Ovary (tissue), 3 donors: Measurements from ENCODE around the gene PADI2.

ENCODE experiments used
- POLR2A ChIP-seq: fragments of 450-650 bp; IDR thresholded peaks from one replicate; pipeline ENCODE4 v1.6.1; 2017; ENCODE audit warnings: antibody characterized with exemption, mild to moderate bottlenecking, moderate library complexity
- TF ChIP-seq, protein P1 (sequence below), 3 donors: fragments of 450-650 bp in 2 of 3; fragments of 200-600 bp in 1 of 3; IDR thresholded peaks; one replicate each; pipeline versions ENCODE4 v1.5.1 to v1.8.0; 2016 to 2022; ENCODE audit warnings: antibody characterized with exemption in 3 of 3, mild to moderate bottlenecking in 1 of 3
- donor health status: DM: no; HTN: no; CAD: no.

DNA sequence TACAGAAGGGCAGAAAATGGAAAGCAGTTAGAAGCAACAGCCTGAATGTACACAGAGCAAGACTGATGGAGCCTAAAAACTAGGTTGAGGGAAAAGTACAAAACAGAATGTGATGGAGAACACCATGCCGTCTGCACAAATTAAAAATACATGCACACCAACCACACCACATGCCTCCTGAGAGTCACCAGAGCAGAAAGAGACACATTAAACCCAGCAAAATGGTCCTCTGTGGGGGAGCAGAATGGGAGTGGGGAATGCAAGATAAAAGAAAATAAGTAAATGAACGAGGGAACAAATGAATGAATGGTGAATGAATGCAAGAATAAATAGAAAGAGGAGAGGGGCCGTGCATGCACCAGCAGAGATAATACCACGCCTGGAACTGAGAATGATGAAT lies 24.1 kb downstream of the PADI2 start:
- TF ChIP-seq, protein P1, sequence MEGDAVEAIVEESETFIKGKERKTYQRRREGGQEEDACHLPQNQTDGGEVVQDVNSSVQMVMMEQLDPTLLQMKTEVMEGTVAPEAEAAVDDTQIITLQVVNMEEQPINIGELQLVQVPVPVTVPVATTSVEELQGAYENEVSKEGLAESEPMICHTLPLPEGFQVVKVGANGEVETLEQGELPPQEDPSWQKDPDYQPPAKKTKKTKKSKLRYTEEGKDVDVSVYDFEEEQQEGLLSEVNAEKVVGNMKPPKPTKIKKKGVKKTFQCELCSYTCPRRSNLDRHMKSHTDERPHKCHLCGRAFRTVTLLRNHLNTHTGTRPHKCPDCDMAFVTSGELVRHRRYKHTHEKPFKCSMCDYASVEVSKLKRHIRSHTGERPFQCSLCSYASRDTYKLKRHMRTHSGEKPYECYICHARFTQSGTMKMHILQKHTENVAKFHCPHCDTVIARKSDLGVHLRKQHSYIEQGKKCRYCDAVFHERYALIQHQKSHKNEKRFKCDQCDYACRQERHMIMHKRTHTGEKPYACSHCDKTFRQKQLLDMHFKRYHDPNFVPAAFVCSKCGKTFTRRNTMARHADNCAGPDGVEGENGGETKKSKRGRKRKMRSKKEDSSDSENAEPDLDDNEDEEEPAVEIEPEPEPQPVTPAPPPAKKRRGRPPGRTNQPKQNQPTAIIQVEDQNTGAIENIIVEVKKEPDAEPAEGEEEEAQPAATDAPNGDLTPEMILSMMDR (IDR thresholded peaks at IDR 0.05), result no peak
- TF ChIP-seq POLR2A, result no peak
